Medulla oblongata (tissue), 1 donor: ENCODE results near the gene CCDC174.

Experiments
- DNase-seq: peaks from one replicate; pipeline ENCODE4 v3.0.0-alpha.2; 2015; ENCODE audit errors: extremely low spot score

The CCDC174 gene

DNA sequence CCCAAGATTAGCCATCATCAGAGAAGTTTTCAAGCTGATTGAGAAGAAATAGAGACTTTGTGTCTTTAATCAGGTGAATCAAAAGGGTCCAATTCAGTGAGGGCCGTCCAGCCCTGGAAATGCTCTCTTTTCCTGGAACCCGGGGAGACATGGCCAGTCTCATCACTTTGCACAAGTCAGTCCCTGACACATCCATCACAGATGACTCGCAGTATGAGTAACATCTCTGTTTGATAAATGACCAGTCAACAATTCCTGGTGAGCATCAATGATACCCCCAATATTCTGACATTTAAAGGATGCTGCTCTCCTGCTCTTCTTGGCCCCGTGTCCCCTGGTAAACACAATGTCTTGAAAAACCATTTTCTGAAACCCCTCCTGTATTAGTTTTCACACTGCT lies 50.1 kb downstream of the CCDC174 start:
- no peak for DNase-seq

DNA sequence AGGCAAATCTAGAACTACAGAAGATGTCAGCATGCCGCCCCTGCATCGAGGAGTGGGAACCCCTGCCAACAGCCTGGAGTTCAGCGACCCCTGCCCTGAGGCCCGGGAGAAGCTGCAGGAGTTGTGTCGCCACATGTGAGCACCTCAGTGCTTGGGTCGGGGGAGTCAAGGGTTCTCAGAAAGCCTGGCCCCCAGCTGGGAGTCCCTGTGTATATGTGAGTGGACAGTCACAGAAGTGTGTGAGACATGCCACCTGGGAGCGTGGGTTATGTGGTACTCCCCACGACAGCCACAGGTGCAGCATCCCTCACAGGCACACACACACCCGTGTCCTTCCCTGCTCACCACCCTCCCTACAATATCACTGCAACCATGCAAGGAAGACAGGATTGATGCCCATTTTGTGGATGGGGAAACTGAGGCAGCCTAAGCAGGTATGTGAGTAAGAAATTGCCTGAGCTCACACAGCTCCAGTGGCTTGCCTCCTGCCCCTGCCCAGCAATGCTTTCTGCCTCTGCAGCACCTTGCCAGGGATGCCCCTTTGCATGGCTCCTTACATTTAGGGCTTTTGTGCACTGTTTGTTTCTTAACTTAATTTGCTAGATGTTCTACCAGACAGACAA lies 51.7 kb downstream of the CCDC174 start:
- DNase-seq, result no peak

GRCh38 chr3:14703791-14704190 lies 52.2 kb downstream of the CCDC174 start:
- DNase-seq, result no peak

GRCh38 chr3:14706096-14706495 lies 54.5 kb downstream of the CCDC174 start:
- DNase-seq, result no peak

- DNase-seq, result no peak
These were observed 65.0 kb downstream of the CCDC174 start for GRCh38 chr3:14716591-14716990.

GRCh38 chr3:14717307-14717706 lies 65.7 kb downstream of the CCDC174 start:
- no peak for DNase-seq

GRCh38 chr3:14718539-14718938 lies 67.0 kb downstream of the CCDC174 start:
- no peak for DNase-seq

- no peak for DNase-seq
These were observed 67.4 kb downstream of the CCDC174 start for GRCh38 chr3:14719006-14719405.

DNA sequence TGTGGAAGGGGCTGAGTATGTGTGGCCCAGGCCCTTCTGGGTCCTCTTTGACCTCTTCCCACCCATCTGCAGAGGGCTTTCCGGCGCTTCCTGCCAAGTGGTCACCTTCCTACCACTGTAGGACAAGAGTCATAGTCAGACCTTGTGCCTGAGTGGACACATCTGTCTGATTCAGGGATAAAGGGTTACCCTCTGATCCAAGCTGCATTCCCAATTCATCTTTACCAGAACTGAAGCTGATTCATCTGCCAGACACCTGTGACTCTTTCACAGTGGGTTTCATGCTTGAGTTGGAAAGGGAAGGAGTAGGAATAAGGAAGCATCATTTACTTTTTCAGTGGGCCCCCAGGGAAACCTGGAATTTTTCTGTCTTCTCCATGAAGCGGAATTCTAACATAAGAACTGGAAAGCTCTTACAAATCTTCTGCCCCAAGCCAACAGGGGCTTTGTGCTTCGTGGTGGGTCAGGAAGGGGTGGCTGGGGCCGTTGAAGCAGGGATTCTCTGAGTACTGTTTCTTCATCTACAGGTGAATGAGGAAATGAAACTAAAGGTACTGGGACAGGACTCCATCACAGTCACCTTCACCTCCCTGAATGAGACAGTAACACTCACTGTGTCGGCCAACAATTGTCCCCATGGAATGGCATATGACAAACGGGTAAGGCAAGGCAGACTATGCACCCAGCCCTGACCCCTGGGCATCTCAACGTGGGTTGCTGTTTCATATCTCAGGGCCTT lies 69.7 kb downstream of the CCDC174 start:
- DNase-seq, result no peak
